Measurements from ENCODE around the gene PIN1.
"Not testable (repeated sequence)": the region's sequence is repeated elsewhere in the genome, so short reads cannot be mapped to it uniquely, and the experiment has no call there.

The PIN1 gene

GRCh38 chr19:9834726-9835506, at the start of gene PIN1:
Gene PIN1 (plus strand): TSS chr19:9835318. CDS start chr19:9835345, 27 bp downstream.
- TF ChIP-seq GATA1 (IDR thresholded peaks at IDR 0.05; ENCODE audit: low read depth, low read length), result no peak
- peak; percentile 54 for TF ChIP-seq POLR2A (IDR thresholded peaks at IDR 0.05; ENCODE audit: low read length)
- DNase-seq, result peak; percentile 99 to 100

DNA sequence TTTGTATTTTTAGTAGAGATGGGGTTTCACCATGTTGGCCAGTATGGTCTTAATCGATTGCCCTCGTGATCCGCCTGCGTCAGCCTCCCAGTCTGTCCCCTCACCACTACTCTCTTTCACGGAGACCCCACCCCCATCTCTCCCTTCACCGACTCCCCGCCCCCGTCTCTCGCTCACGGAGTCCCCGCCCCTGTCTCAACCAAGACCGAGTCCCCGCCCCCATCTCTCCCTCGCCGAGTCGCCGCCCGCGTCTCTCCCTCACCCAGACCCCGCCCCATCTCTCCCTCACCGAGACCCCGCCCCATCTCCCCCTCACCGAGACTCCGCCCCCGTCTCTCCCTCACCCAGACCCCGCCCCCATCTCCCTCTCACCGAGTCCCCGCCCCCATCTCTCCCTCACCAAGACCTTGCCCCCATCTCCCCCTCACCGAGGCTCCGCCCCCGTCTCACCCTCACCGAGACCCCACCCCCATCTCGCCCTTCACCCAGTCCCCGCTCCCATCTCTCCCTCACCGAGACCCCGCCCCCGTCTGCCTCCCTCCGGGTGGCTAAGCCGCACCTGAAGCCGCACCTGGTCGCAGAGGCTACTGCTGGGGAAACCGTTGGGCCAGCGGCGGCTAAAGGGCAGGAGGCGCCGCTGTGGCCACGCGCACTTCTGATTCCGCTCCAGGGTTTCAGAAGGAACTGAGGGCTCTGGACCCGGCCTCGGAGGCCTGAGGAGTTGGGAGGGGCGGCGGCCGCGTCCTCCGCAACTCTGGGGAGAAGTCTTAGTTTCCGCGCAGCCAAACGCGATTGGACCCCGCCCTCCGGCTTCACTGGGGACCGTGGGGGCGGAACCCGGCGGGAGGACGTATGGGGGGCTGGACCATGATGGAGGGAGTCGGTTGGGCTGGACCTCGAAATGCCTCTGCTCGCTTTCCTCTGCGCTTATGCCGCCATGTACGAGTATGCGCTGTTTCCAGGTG, 49.5 kb upstream of the PIN1 start:
- TF ChIP-seq POLR2A (IDR thresholded peaks at IDR 0.05; ENCODE audit: low read length) (peak; percentile 82), GATA1 (IDR thresholded peaks at IDR 0.05; ENCODE audit: low read depth, low read length) (no peak)
- DNase-seq, result peak; percentile 91 to 92

DNA sequence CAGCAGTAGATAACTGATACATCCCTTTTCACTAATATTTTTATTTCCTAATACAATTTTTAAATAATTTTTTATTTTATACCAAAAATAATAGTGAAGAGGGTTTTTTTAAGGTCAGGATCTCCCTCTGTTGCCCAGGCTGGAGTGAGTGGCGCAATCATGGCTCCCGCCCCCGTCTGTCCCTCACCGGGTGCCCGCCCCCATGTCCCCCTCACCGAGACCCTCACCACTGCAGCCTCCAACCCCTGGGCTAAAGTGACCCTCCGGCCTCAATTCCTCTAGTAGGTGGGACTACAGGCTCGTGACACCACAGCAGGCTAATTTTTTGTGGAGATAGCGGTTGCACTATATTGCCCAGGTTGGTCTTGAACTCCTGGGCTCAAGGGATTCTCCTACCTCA, 48.8 kb upstream of the PIN1 start:
- TF ChIP-seq GATA1 (IDR thresholded peaks at IDR 0.05; ENCODE audit: low read depth, low read length) (no peak), POLR2A (IDR thresholded peaks at IDR 0.05; ENCODE audit: low read length) (no peak)
- DNase-seq, result no peak

GRCh38 chr19:9786819-9787218, 48.3 kb upstream of the PIN1 start:
- no peak for DNase-seq
- TF ChIP-seq POLR2A (IDR thresholded peaks at IDR 0.05; ENCODE audit: low read length), result no peak
- TF ChIP-seq GATA1 (IDR thresholded peaks at IDR 0.05; ENCODE audit: low read depth, low read length), result no peak

- not testable (repeated sequence) for DNase-seq
Measured at GRCh38 chr19:9788604-9789003, 46.5 kb upstream of the PIN1 start.

DNA sequence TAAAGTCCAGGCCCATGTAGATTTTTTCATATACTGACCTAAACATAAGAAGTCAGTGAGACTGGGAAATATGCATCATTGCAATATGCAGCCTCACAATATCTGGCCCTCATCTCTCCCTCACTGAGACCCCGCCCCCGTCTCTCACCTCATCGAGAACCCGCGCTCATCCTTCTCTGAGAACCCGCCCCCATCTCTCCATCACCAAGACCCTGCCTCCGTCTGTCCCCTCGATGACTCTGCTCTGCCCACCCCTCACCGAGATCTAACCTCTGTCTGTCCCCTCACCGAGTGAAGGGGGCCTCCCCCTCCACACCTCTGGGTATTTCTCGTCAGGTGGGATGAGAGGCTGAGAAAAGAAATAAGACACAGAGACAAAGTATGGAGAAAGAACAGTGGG, 46.1 kb upstream of the PIN1 start:
- no peak for TF ChIP-seq GATA1 (IDR thresholded peaks at IDR 0.05; ENCODE audit: low read depth, low read length)
- no peak for TF ChIP-seq POLR2A (IDR thresholded peaks at IDR 0.05; ENCODE audit: low read length)
- DNase-seq, result no peak

DNA sequence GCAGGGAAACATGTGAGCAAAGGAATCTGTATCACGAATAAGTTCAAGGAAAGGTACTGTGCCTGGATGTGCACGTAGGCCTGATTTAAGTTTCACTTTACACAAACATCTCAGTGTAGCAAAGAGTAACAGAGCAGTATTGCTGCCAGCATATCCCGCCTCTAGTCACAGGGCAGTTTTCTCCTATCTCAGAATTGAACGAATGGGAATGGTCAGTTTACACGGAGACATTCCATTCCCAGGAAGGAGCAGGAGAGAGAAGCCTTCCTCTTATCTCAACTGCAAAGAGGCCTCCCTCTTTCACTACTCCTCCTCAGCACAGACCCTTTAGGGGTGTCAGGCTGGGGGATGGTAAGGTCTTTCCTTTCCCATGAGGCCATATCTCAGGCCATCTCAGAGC, 45.5 kb upstream of the PIN1 start:
- DNase-seq, result not testable (repeated sequence)

DNA sequence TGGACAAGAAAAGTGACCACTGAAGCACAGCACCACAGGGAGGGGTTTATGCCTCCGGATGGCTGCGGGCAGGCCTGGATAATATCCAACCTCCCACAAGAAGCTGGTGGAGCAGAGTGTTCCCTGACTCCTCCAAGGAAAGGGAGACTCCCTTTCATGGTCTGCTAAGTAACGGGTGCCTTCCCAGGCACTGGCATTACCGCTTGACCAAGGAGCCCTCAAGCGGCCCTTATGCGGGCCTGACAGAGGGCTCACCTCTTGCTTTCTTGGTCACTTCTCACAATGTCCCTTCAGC, 44.1 kb upstream of the PIN1 start:
- DNase-seq, result not testable (repeated sequence)

- TF ChIP-seq GATA1 (IDR thresholded peaks at IDR 0.05; ENCODE audit: low read depth, low read length), result no peak
- TF ChIP-seq POLR2A (IDR thresholded peaks at IDR 0.05; ENCODE audit: low read length), result no peak
- peak; percentile 93 to 97 for DNase-seq
Measured at GRCh38 chr19:9791552-9792205, 43.4 kb upstream of the PIN1 start.

- peak; percentile 29 for TF ChIP-seq POLR2A (IDR thresholded peaks at IDR 0.05; ENCODE audit: low read length)
- no peak for TF ChIP-seq GATA1 (IDR thresholded peaks at IDR 0.05; ENCODE audit: low read depth, low read length)
- DNase-seq, result peak; percentile 91 to 93
Measured at GRCh38 chr19:9792206-9793070, 42.7 kb upstream of the PIN1 start.

DNA sequence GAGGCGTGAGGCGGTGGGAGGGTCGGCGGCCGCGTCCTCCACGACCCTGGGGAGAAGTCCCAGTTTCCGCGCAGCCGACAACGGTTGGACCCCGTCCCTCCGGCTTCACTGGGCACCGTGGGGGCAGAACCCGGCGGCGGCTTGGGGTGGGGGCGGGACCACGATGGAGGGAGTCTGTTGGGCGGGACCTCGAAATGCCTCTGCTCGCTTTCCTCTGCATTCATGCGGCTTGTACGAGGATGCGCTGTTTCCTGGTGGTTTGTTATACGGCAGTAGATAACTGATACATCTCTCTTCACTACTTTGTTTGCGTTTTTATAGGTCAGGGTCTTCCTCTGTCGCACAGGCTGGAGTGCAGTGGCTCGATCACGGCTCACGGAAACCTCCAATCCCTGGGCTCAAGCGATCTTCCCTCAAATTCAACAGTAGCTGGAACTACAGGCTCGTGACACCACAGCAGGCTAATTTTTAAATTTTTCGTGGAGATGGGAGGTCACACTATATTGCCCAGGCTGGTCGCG, 42.0 kb upstream of the PIN1 start:
- peak; percentile 57 to 58 for DNase-seq

DNA sequence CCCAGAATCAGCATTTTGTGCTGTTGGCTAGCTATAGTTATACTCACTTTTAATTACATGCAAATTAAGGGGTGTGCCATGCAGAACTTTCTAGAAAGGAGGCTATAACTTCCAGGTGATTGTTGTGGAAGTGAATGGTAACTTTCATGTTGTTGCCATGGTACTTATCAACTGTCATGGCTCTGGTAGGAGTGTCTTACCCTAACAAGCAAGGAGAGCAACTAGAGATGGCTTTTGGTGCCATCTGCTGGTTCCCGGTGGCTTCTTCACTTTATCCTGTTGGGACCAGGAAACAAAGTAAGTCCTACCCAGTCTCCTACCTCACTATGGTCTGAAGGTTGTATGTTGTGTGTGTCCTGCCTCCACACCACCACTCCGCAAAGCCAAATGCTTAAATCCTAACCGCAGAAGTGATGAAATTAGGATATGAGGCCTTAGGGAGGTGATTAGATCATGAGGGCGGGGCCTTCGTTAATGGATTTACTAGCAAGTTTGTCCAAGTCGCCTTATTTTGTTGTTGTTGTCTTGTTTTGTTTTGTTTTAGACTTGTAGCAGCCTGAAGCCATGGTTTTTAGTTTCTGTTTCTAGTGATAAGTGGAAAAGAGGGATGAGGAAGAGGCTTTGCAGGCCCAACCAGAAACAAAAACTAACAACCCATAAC, 38.9 kb upstream of the PIN1 start:
- TF ChIP-seq GATA1 (IDR thresholded peaks at IDR 0.05; ENCODE audit: low read depth, low read length), result no peak
- TF ChIP-seq POLR2A (IDR thresholded peaks at IDR 0.05; ENCODE audit: low read length), result no peak
- peak; percentile 92 to 93 for DNase-seq

More for the DNA sequence above, 42.0 kb upstream of the PIN1 start:
- TF ChIP-seq POLR2A (IDR thresholded peaks at IDR 0.05; ENCODE audit: low read length) (no peak), GATA1 (IDR thresholded peaks at IDR 0.05; ENCODE audit: low read depth, low read length) (no peak)

DNA sequence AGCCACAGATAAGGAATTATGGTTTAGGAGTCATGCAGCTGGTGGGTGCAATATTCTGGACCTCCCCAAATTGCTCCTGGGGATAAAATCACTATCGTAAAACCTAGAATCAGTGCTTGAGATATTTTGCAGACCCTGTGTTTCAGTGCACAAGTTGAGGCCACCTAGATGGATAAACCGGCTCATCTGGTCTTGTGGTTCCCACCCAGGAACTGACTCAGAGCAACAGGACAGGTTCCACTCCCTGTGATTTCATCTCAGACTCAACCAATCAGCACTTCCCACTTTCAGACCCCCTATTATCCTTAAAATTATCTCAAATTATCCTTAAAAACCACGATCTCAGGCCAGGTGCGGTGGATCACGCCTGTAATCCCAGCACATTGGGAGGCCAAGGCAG, 37.2 kb upstream of the PIN1 start:
- no peak for TF ChIP-seq POLR2A (IDR thresholded peaks at IDR 0.05; ENCODE audit: low read length)
- no peak for TF ChIP-seq GATA1 (IDR thresholded peaks at IDR 0.05; ENCODE audit: low read depth, low read length)
- no peak for DNase-seq
